HL-60 (cell line): ENCODE results near the gene ARMC6.

Experiments used
- DNase-seq, 2 experiments: peaks; one replicate each; pipeline ENCODE4 v3.0.0-alpha.2; 2010 to 2020; ENCODE audit warnings: low read depth in 1 of 2, low spot score in 1 of 2
- H3K27ac ChIP-seq: fragments of 250-450 bp; sonication (Bioruptor Pico); replicated peaks from 2 replicates; pipeline ENCODE4 v1.5.1; 2020; ENCODE audit warnings: mild to moderate bottlenecking, moderate library complexity
- H3K27me3 ChIP-seq: fragments of 250-450 bp; sonication (Bioruptor Pico); 2 replicates; pipeline ENCODE4 v1.5.1; 2021; ENCODE audit warnings: mild to moderate bottlenecking, moderate library complexity; ENCODE audit not compliant: insufficient read depth, poor library complexity, severe bottlenecking
- H3K4me3 ChIP-seq: replicated peaks from 2 replicates; pipeline ENCODE4 v1.5.1; 2011; ENCODE audit warnings: mild to moderate bottlenecking, control low read depth, low read length; ENCODE audit not compliant: insufficient read depth
- GABPA ChIP-seq: IDR thresholded peaks from 2 replicates; pipeline ENCODE4 v1.6.1; 2012; ENCODE audit warnings: low read depth
- POLR2AphosphoS5 ChIP-seq: IDR thresholded peaks from 2 replicates; pipeline ENCODE4 v1.6.1; 2012; ENCODE audit warnings: low read depth
- SPI1 ChIP-seq: IDR thresholded peaks from 2 replicates; pipeline ENCODE4 v1.6.1; 2012; ENCODE audit warnings: low read depth, mild to moderate bottlenecking, borderline replicate concordance
- TF ChIP-seq, protein P1 (sequence below): IDR thresholded peaks from 2 replicates; pipeline ENCODE4 v1.6.1; 2012; ENCODE audit warnings: low read depth; ENCODE audit not compliant: insufficient replicate concordance
- TF ChIP-seq, protein P2 (sequence below): IDR thresholded peaks from one replicate; pipeline ENCODE4 v1.5.1; 2011; ENCODE audit warnings: low read length, control low read depth, inconsistent platforms; ENCODE audit not compliant: insufficient read depth

ARMC6 gene

DNA sequence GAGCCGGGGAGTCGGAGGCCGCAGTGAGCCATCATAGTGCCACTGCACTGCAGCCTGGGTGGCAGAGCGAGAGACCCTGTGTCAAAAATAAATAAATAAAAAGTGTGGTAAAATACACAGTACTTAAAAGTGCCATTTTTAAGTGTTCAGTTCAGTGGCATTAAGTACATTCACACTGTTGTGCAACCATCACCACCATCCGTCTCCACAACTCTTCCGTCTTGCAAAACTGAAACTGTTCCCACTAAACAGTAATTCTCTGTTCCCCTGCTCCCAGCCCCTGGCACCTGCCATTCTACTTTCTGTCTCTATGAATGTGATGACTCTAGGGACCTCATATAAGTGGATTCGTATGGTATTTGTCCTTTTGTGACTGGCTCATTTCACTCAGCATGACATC is 43.7 kb downstream of the ARMC6 start:
- Histone ChIP-seq H3K27me3 (no peaks in the 10 kb centered on the region), H3K27ac (peak overlapping the region; percentile 44), H3K4me3 (no peak overlapping the region)
- peak; percentile 46 to 67 for DNase-seq
- TF ChIP-seq SPI1 (no peak), POLR2AphosphoS5 (no peak), GABPA (no peak)
- TF ChIP-seq, protein P1, sequence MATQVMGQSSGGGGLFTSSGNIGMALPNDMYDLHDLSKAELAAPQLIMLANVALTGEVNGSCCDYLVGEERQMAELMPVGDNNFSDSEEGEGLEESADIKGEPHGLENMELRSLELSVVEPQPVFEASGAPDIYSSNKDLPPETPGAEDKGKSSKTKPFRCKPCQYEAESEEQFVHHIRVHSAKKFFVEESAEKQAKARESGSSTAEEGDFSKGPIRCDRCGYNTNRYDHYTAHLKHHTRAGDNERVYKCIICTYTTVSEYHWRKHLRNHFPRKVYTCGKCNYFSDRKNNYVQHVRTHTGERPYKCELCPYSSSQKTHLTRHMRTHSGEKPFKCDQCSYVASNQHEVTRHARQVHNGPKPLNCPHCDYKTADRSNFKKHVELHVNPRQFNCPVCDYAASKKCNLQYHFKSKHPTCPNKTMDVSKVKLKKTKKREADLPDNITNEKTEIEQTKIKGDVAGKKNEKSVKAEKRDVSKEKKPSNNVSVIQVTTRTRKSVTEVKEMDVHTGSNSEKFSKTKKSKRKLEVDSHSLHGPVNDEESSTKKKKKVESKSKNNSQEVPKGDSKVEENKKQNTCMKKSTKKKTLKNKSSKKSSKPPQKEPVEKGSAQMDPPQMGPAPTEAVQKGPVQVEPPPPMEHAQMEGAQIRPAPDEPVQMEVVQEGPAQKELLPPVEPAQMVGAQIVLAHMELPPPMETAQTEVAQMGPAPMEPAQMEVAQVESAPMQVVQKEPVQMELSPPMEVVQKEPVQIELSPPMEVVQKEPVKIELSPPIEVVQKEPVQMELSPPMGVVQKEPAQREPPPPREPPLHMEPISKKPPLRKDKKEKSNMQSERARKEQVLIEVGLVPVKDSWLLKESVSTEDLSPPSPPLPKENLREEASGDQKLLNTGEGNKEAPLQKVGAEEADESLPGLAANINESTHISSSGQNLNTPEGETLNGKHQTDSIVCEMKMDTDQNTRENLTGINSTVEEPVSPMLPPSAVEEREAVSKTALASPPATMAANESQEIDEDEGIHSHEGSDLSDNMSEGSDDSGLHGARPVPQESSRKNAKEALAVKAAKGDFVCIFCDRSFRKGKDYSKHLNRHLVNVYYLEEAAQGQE, result no peak
- TF ChIP-seq, protein P2, sequence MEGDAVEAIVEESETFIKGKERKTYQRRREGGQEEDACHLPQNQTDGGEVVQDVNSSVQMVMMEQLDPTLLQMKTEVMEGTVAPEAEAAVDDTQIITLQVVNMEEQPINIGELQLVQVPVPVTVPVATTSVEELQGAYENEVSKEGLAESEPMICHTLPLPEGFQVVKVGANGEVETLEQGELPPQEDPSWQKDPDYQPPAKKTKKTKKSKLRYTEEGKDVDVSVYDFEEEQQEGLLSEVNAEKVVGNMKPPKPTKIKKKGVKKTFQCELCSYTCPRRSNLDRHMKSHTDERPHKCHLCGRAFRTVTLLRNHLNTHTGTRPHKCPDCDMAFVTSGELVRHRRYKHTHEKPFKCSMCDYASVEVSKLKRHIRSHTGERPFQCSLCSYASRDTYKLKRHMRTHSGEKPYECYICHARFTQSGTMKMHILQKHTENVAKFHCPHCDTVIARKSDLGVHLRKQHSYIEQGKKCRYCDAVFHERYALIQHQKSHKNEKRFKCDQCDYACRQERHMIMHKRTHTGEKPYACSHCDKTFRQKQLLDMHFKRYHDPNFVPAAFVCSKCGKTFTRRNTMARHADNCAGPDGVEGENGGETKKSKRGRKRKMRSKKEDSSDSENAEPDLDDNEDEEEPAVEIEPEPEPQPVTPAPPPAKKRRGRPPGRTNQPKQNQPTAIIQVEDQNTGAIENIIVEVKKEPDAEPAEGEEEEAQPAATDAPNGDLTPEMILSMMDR, result no peak

DNA sequence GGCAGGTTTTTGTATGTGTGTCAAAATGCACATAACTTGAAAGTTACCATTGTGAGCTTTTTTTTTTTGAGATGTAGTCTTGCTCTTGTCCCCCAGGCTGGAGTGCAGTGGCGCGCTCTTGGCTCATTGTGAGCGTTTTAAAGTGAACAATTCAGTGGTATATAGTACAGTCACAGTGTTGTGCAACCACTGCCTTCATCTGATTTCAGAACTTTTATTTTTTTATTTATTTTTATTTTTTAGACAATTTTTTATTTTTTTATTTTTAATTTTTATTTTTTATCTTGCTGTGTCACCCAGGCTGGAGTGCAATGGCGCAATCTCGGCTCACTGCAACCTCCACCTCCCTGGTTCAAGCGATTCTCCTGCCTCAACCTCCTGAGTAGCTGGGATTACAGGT is 45.4 kb downstream of the ARMC6 start:
- no peak for DNase-seq
- TF ChIP-seq, protein P1, result no peak
- TF ChIP-seq, protein P2, result no peak
- no peak for TF ChIP-seq SPI1
- no peak for TF ChIP-seq GABPA
- TF ChIP-seq POLR2AphosphoS5, result no peak
- no peak overlapping the region for H3K4me3 ChIP-seq
- H3K27me3 ChIP-seq, result no peaks in the 10 kb centered on the region
- H3K27ac ChIP-seq, result no peak overlapping the region

DNA sequence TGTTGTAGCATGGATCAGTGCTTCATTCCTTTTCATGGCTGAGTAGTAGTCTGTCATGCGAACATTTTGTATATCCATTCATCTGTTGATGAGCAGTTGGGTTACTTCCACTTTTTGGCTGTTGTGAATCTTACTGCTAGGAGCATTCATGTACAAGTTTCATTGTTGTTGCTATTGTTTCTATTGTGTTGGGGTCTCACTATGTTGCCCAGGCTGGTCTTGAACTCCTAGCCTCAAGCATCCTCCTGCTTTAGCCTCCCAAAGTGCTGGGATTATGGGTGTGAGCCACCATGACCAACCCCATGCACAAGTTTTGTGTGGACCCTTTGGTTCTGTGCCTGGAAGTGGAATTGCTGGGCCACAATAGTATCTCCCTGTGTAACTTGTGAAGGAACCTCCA is 46.2 kb downstream of the ARMC6 start:
- DNase-seq, result no peak
- no peaks in the 10 kb centered on the region for H3K27me3 ChIP-seq

DNA sequence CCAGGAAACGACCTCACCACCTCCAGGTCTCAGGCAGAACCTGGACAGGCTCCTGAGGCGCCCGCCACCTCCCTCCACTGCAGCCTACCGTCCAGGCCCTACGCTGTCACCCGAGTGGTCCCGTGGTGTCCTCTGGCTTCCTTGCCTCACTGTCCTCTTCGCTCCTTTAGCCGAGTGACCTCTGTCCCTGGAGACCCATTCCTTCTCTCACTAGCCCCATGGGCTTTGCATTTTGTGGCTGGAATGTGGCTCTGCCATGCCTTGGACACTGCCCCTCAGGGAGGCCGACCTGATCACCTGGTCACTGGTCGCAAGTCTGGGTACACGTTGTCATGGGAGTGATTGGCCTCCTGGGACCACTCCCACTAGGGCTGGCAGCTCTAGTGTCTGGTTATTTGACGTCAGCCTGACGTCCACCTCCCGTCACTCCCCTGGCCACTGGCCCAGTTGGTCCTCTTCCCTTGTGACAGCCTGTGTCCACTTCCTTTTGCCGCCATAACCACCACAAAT is 48.3 kb downstream of the ARMC6 start:
- TF ChIP-seq GABPA, result no peak
- TF ChIP-seq, protein P1, result no peak
- no peak for TF ChIP-seq POLR2AphosphoS5
- TF ChIP-seq, protein P2, result no peak
- no peak for TF ChIP-seq SPI1
- no peak for DNase-seq
- H3K4me3 ChIP-seq, result no peak overlapping the region
- H3K27me3 ChIP-seq, result no peaks in the 10 kb centered on the region
- H3K27ac ChIP-seq, result no peak overlapping the region

More for the DNA sequence above, 46.2 kb downstream of the ARMC6 start:
- TF ChIP-seq SPI1, result no peak
- no peak overlapping the region for H3K4me3 ChIP-seq
- H3K27ac ChIP-seq, result no peak overlapping the region
